Keratinocyte (primary cell): ENCODE data around the gene IRAG1. TPM values are rescaled to one million over a fixed set of nuclear protein-coding genes. Genes with fewer than 3 reads are reported as not detected.

Experiments used
- DNase-seq: peaks from one replicate; pipeline ENCODE4 v3.0.0-alpha.2; 2011; ENCODE audit warnings: low read depth, missing footprints, low spot score
- FAIRE-seq: peaks from 2 replicates; lab custom pipeline; 2011; peaks lifted over from hg19 to GRCh38; lab: Jason Lieb, UNC
- H2AFZ ChIP-seq: 2 replicates; pipeline ENCODE4 v1.6.0; 2012; ENCODE audit warnings: low read length, control low read depth, inconsistent platforms; ENCODE audit not compliant: control insufficient read depth
- H3K27ac ChIP-seq: 2 replicates; pipeline ENCODE4 v1.5.1; 2011; ENCODE audit warnings: low read length; ENCODE audit not compliant: control insufficient read depth, insufficient read depth
- H3K27me3 ChIP-seq: 3 replicates; pipeline ENCODE4 v1.6.0; 2011; ENCODE audit warnings: low read length; ENCODE audit not compliant: control insufficient read depth, insufficient read depth; ENCODE audit errors: extremely low read depth
- H3K36me3 ChIP-seq, 2 experiments: 2 replicates in 1 of 2; 3 replicates in 1 of 2; pipeline ENCODE4 v1.5.1; 2011; ENCODE audit warnings: low read length in 2 of 2, mild to moderate bottlenecking in 1 of 2; ENCODE audit not compliant: control insufficient read depth in 2 of 2, insufficient read depth in 2 of 2; ENCODE audit errors: extremely low read depth in 1 of 2
- H3K4me1 ChIP-seq: 3 replicates; pipeline ENCODE4 v1.5.1; 2011; ENCODE audit warnings: low read length; ENCODE audit not compliant: control insufficient read depth, insufficient read depth; ENCODE audit errors: extremely low read depth
- H3K4me2 ChIP-seq: 3 replicates; pipeline ENCODE4 v1.6.0; 2011; ENCODE audit warnings: low read depth, low read length; ENCODE audit not compliant: control insufficient read depth, insufficient read depth; ENCODE audit errors: extremely low read depth
- H3K4me3 ChIP-seq, 3 experiments: fragments of 200-600 bp in 1 of 3; sonication (generic) in 1 of 3; 2 replicates in 2 of 3; 3 replicates in 1 of 3; pipeline ENCODE4 v1.5.1; 2011 to 2016; ENCODE audit warnings: low read length in 3 of 3, mild to moderate bottlenecking in 3 of 3, control low read depth in 2 of 3, inconsistent platforms in 1 of 3, low read depth in 1 of 3, mixed read lengths in 1 of 3, mixed run types in 1 of 3, moderate library complexity in 1 of 3; ENCODE audit not compliant: control insufficient read depth in 2 of 3, insufficient read depth in 2 of 3; ENCODE audit errors: extremely low read depth in 1 of 3
- H3K79me2 ChIP-seq: 2 replicates; pipeline ENCODE4 v1.6.0; 2012; ENCODE audit warnings: low read length; ENCODE audit not compliant: control insufficient read depth, insufficient read depth
- H3K9ac ChIP-seq: 3 replicates; pipeline ENCODE4 v1.6.0; 2011; ENCODE audit warnings: low read length; ENCODE audit not compliant: control insufficient read depth, insufficient read depth; ENCODE audit errors: extremely low read depth
- H3K9me1 ChIP-seq: 3 replicates; pipeline ENCODE4 v1.6.0; 2011; ENCODE audit warnings: low read length; ENCODE audit not compliant: control insufficient read depth, insufficient read depth; ENCODE audit errors: extremely low read depth
- H3K9me3 ChIP-seq: 2 replicates; pipeline ENCODE4 v1.5.1; 2012; ENCODE audit warnings: low read depth, low read length; ENCODE audit not compliant: control insufficient read depth
- H4K20me1 ChIP-seq: 3 replicates; pipeline ENCODE4 v1.6.0; 2011; ENCODE audit warnings: low read length; ENCODE audit not compliant: control insufficient read depth, insufficient read depth; ENCODE audit errors: extremely low read depth
- CTCF ChIP-seq, 3 experiments: IDR thresholded peaks in 1 of 3; conservative IDR thresholded peaks in 1 of 3; optimal IDR thresholded peaks in 1 of 3; 2 replicates in 2 of 3; 3 replicates in 1 of 3; pipeline versions ENCODE3 to v1.5.1; 2011; ENCODE audit warnings: low read length in 3 of 3, mild to moderate bottlenecking in 3 of 3, moderate library complexity in 2 of 3, control low read depth in 1 of 3, inconsistent platforms in 1 of 3; ENCODE audit not compliant: insufficient read depth in 2 of 3; ENCODE audit errors: extremely low read depth in 1 of 3
- EZH2 ChIP-seq: IDR thresholded peaks from one replicate; pipeline ENCODE4 v1.6.1; 2012; ENCODE audit warnings: inconsistent platforms, mild to moderate bottlenecking, low read length, moderate library complexity
- dilution Hi-C: fragments of 300-500 bp; cut with MboI; formaldehyde crosslinking; loops from one replicate; pipeline ENCODE4 v1.7.0; 2020; ENCODE audit warnings: low sequenced_read_pairs; ENCODE audit not compliant: extremely low pct_ligation_motif_present
- polyA plus RNA-seq, 5 experiments: library from polyadenylated mRNA; depleted of rRNA in 3 of 5; stranded (reverse) in 3 of 5; stranded (forward) in 1 of 5; unstranded in 1 of 5; fragments of >200 nt; gene quantifications; 1 replicate in 1 of 5; 2 replicates in 3 of 5; 3 replicates in 1 of 5; pipeline versions ENCODE4 v1.2.1 to v1.2.3, GENCODE V29; 2011 to 2012; ENCODE audit warnings: missing spikeins in 2 of 5, low read depth in 1 of 5, low replicate concordance in 1 of 5

The IRAG1 gene
- polyA plus RNA-seq, 1 donor (not counting 4 experiments of a cell fraction or from before 2014, with no cell fraction given) = 0.51 TPM

- TF ChIP-seq EZH2 = no peak
- TF ChIP-seq CTCF (optimal IDR thresholded peaks at IDR 0.05 in 1 of 3, IDR thresholded peaks at IDR 0.05 in 1 of 3, conservative IDR thresholded peaks at IDR 0.05 in 1 of 3; ENCODE audit: extremely low read depth in 1 of 3, insufficient read depth in 2 of 3, low read length in 3 of 3) = no peak
- dilution Hi-C loops = no loop called here
- H3K36me3 ChIP-seq = no peaks in the 10 kb centered on the region
- H3K4me2 ChIP-seq = no peak overlapping the region
- DNase-seq (no peak), FAIRE-seq (no peak)
- H3K4me1 ChIP-seq = peaks cover 34% of the 10 kb centered on the region
- H3K9ac ChIP-seq = no peak overlapping the region
- H3K9me3 ChIP-seq = no peaks in the 10 kb centered on the region
- H2AFZ ChIP-seq = no peak overlapping the region
- no peaks in the 10 kb centered on the region for H3K9me1 ChIP-seq
- no peaks in the 10 kb centered on the region for H4K20me1 ChIP-seq
- no peaks in the 10 kb centered on the region for H3K27me3 ChIP-seq
- H3K79me2 ChIP-seq = no peaks in the 10 kb centered on the region
- H3K4me3 ChIP-seq = no peak overlapping the region
- no peak overlapping the region for H3K27ac ChIP-seq
These were observed 33.2 kb downstream of the IRAG1 start for GRCh38 chr11:10660323-10660722.

GRCh38 chr11:10659339-10660216, 34.0 kb downstream of the IRAG1 start:
- FAIRE-seq = no peak

More at GRCh38 chr11:10659339-10660216, 34.0 kb downstream of the IRAG1 start:
- no peak for DNase-seq
- Histone ChIP-seq H3K4me2 (peak overlapping the region; percentile 42), H3K27ac (peak overlapping the region; percentile 39), H3K9me3 (no peaks in the 10 kb centered on the region), H3K79me2 (no peaks in the 10 kb centered on the region), H3K9me1 (no peaks in the 10 kb centered on the region), H3K9ac (peak overlapping the region; percentile 24), H3K4me1 (peaks cover 41% of the 10 kb centered on the region), H2AFZ (peak overlapping the region; percentile 50), H3K4me3 (no peak overlapping the region), H3K27me3 (no peaks in the 10 kb centered on the region), H3K36me3 (no peaks in the 10 kb centered on the region), H4K20me1 (no peaks in the 10 kb centered on the region)
- dilution Hi-C loops = no loop called here
- no peak for TF ChIP-seq CTCF (optimal IDR thresholded peaks at IDR 0.05 in 1 of 3, IDR thresholded peaks at IDR 0.05 in 1 of 3, conservative IDR thresholded peaks at IDR 0.05 in 1 of 3; ENCODE audit: extremely low read depth in 1 of 3, insufficient read depth in 2 of 3, low read length in 3 of 3)
- no peak for TF ChIP-seq EZH2
